H54 (cell line): ENCODE data around the gene TMEM170B.
A peak's percentile ranks its signal among the peaks of the same experiment; 100 is the strongest.

Experiments
- DNase-seq: peaks from one replicate; pipeline ENCODE4 v3.0.0; 2011; ENCODE audit warnings: low spot score, mixed read lengths; ENCODE audit not compliant: insufficient read length
- FAIRE-seq: peaks from 3 replicates; lab custom pipeline; 2011; peaks lifted over from hg19 to GRCh38; lab: Jason Lieb, UNC
- POLR2A ChIP-seq: IDR thresholded peaks from 2 replicates; pipeline ENCODE4 v1.6.1; 2011; ENCODE audit warnings: low read depth, mild to moderate bottlenecking, low read length

Gene TMEM170B

GRCh38 chr6:11628562-11628961 is 91.0 kb downstream of the TMEM170B start:
- DNase-seq (no peak), FAIRE-seq (no peak)
- TF ChIP-seq POLR2A = no peak

- DNase-seq (no peak), FAIRE-seq (no peak)
- no peak for TF ChIP-seq POLR2A
These were observed 93.5 kb downstream of the TMEM170B start for GRCh38 chr6:11631008-11631407.

GRCh38 chr6:11631539-11631938 is 94.0 kb downstream of the TMEM170B start:
- FAIRE-seq = no peak
- TF ChIP-seq POLR2A = no peak
- DNase-seq = no peak

- FAIRE-seq (no peak), DNase-seq (peak; percentile 37)
- no peak for TF ChIP-seq POLR2A
These were observed 94.7 kb downstream of the TMEM170B start for GRCh38 chr6:11632231-11632630.

GRCh38 chr6:11632795-11633511 is 95.4 kb downstream of the TMEM170B start:
- no peak for TF ChIP-seq POLR2A
- FAIRE-seq = peak; percentile 27
- DNase-seq = peak; percentile 36
